MM.1S (cell line): ENCODE data around the gene GMIP.

Source experiments
- DNase-seq: peaks from one replicate; pipeline ENCODE4 v3.0.0-alpha.2; 2015
- H2AFZ ChIP-seq: fragments of 300-600 bp; sonication (generic); 2 replicates; pipeline ENCODE4 v1.6.0; 2016; ENCODE audit warnings: antibody characterized with exemption, low read length
- H3F3A ChIP-seq: fragments of 300-600 bp; sonication (generic); 2 replicates; pipeline ENCODE4 v1.6.1; 2016; ENCODE audit warnings: mild to moderate bottlenecking, antibody characterized with exemption, low read length, moderate library complexity, mixed read lengths; ENCODE audit not compliant: insufficient read depth
- H3K27ac ChIP-seq: fragments of 300-600 bp; sonication (generic); 2 replicates; pipeline ENCODE4 v1.5.1; 2016; ENCODE audit warnings: mild to moderate bottlenecking, low read length
- H3K27me3 ChIP-seq: fragments of 300-600 bp; sonication (generic); replicated peaks from 2 replicates; pipeline ENCODE4 v1.6.0; 2016; ENCODE audit warnings: low read length; ENCODE audit not compliant: insufficient read depth
- H3K36me3 ChIP-seq: fragments of 300-600 bp; sonication (generic); replicated peaks from 2 replicates; pipeline ENCODE4 v1.6.1; 2016; ENCODE audit warnings: mild to moderate bottlenecking, low read length, mixed read lengths; ENCODE audit not compliant: insufficient read depth
- H3K4me1 ChIP-seq: fragments of 300-600 bp; sonication (generic); 2 replicates; pipeline ENCODE4 v1.6.1; 2016; ENCODE audit warnings: low read length, mixed read lengths
- H3K4me2 ChIP-seq: fragments of 300-600 bp; sonication (generic); 2 replicates; pipeline ENCODE4 v1.6.0; 2016; ENCODE audit warnings: low read depth, low read length
- H3K4me3 ChIP-seq: fragments of 300-600 bp; sonication (generic); 2 replicates; pipeline ENCODE4 v1.5.1; 2016; ENCODE audit warnings: low read length, mixed read lengths
- H3K79me2 ChIP-seq: fragments of 300-600 bp; sonication (generic); 2 replicates; pipeline ENCODE4 v1.6.1; 2016; ENCODE audit warnings: mixed run types, low read length, mixed read lengths
- H3K9ac ChIP-seq: fragments of 300-600 bp; sonication (generic); 2 replicates; pipeline ENCODE4 v1.6.1; 2016; ENCODE audit warnings: low read length, mixed read lengths
- H3K9me2 ChIP-seq: fragments of 300-600 bp; sonication (generic); replicated peaks from 2 replicates; pipeline ENCODE4 v1.6.1; 2016; ENCODE audit warnings: mild to moderate bottlenecking, low read length, mixed read lengths; ENCODE audit not compliant: insufficient read depth
- H3K9me3 ChIP-seq: fragments of 300-600 bp; sonication (generic); replicated peaks from 2 replicates; pipeline ENCODE4 v1.6.1; 2016; ENCODE audit warnings: mild to moderate bottlenecking, low read length, mixed read lengths; ENCODE audit not compliant: insufficient read depth
- H4K20me1 ChIP-seq: fragments of 300-600 bp; sonication (generic); 2 replicates; pipeline ENCODE4 v1.6.1; 2016; ENCODE audit warnings: mild to moderate bottlenecking, low read length, moderate library complexity, mixed read lengths; ENCODE audit not compliant: insufficient read depth
- EZH2 ChIP-seq: fragments of 300-600 bp; sonication (generic); optimal IDR thresholded peaks from 2 replicates; pipeline ENCODE3; 2017; ENCODE audit warnings: low read depth, mild to moderate bottlenecking, antibody characterized with exemption, low read length, mixed read lengths
- EZH2phosphoT487 ChIP-seq: fragments of 300-600 bp; sonication (generic); IDR thresholded peaks from 2 replicates; pipeline ENCODE4 v1.6.1; 2018; ENCODE audit warnings: antibody characterized with exemption, low read length
- TF ChIP-seq, protein P1 (sequence below): fragments of 300-600 bp; sonication (generic); IDR thresholded peaks from 2 replicates; pipeline ENCODE4 v1.5.1; 2016; ENCODE audit warnings: antibody characterized with exemption, low read length, mixed read lengths

Gene GMIP

DNA sequence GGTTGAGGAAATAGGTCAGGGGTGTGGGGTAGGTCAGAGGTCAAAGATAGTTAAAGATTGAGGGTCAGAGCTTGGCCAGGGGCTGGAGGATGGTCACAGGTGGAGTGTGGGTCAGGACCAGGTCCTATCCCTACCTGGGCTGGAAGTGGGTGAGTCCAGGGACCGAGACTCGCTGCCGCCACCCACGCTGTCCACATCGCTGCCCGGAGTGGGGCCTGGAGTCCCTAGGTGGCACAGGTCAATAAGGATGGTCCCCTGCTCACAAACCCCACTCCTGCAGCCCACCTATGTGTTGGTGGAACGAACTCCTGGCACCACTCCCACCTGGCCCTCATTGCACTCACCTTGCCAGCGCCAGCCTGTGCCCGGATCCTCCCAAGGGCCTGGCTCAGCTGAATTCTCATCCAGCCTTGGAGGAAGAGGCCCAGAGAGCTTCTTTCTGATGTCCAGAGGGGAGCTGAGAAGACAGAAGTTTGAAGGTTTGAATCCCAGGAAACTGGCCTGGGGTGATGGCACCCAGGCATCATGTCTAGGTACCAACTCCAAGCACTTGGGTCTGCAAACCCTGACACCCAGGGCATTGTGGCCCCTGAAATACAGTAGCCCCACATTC lies 6.8 kb downstream of the GMIP start:
- no peak overlapping the region for H3K4me2 ChIP-seq
- H3K27ac ChIP-seq, result no peak overlapping the region
- no peak overlapping the region for H2AFZ ChIP-seq
- TF ChIP-seq EZH2 (no peak), EZH2phosphoT487 (no peak)
- TF ChIP-seq, protein P1, sequence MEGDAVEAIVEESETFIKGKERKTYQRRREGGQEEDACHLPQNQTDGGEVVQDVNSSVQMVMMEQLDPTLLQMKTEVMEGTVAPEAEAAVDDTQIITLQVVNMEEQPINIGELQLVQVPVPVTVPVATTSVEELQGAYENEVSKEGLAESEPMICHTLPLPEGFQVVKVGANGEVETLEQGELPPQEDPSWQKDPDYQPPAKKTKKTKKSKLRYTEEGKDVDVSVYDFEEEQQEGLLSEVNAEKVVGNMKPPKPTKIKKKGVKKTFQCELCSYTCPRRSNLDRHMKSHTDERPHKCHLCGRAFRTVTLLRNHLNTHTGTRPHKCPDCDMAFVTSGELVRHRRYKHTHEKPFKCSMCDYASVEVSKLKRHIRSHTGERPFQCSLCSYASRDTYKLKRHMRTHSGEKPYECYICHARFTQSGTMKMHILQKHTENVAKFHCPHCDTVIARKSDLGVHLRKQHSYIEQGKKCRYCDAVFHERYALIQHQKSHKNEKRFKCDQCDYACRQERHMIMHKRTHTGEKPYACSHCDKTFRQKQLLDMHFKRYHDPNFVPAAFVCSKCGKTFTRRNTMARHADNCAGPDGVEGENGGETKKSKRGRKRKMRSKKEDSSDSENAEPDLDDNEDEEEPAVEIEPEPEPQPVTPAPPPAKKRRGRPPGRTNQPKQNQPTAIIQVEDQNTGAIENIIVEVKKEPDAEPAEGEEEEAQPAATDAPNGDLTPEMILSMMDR, result no peak
- H3K9me3 ChIP-seq, result no peaks in the 10 kb centered on the region
- no peaks in the 10 kb centered on the region for H4K20me1 ChIP-seq
- H3K4me3 ChIP-seq, result no peak overlapping the region
- no peaks in the 10 kb centered on the region for H3F3A ChIP-seq
- H3K79me2 ChIP-seq, result no peaks in the 10 kb centered on the region
- no peaks in the 10 kb centered on the region for H3K9me2 ChIP-seq
- no peak for DNase-seq
- H3K36me3 ChIP-seq, result no peaks in the 10 kb centered on the region
- no peak overlapping the region for H3K9ac ChIP-seq
- H3K27me3 ChIP-seq, result no peaks in the 10 kb centered on the region
- no peaks in the 10 kb centered on the region for H3K4me1 ChIP-seq

- Histone ChIP-seq H3K36me3 (no peaks in the 10 kb centered on the region), H3K4me2 (no peak overlapping the region), H2AFZ (no peak overlapping the region)
Observed at GRCh38 chr19:19635313-19635702, 8.1 kb downstream of the GMIP start.

GRCh38 chr19:19634516-19635312 lies 8.7 kb downstream of the GMIP start:
- H3K4me1 ChIP-seq, result no peaks in the 10 kb centered on the region
- no peak overlapping the region for H3K9ac ChIP-seq
- no peaks in the 10 kb centered on the region for H3K27me3 ChIP-seq
- H3K4me3 ChIP-seq, result no peak overlapping the region
- no peak overlapping the region for H3K4me2 ChIP-seq
- H3F3A ChIP-seq, result no peaks in the 10 kb centered on the region
- TF ChIP-seq EZH2phosphoT487 (no peak), EZH2 (no peak)
- TF ChIP-seq, protein P1, result no peak
- H3K9me2 ChIP-seq, result no peaks in the 10 kb centered on the region
- no peaks in the 10 kb centered on the region for H3K36me3 ChIP-seq
- no peaks in the 10 kb centered on the region for H4K20me1 ChIP-seq
- no peak overlapping the region for H3K27ac ChIP-seq
- H3K79me2 ChIP-seq, result no peaks in the 10 kb centered on the region
- H2AFZ ChIP-seq, result no peak overlapping the region
- H3K9me3 ChIP-seq, result no peaks in the 10 kb centered on the region
- DNase-seq, result no peak

More at GRCh38 chr19:19635313-19635702, 8.1 kb downstream of the GMIP start:
- Histone ChIP-seq H3K9me2 (no peaks in the 10 kb centered on the region), H3K4me1 (no peaks in the 10 kb centered on the region), H3K27me3 (no peaks in the 10 kb centered on the region), H3K4me3 (no peak overlapping the region), H3K27ac (no peak overlapping the region), H3K79me2 (no peaks in the 10 kb centered on the region), H3F3A (no peaks in the 10 kb centered on the region), H3K9me3 (no peaks in the 10 kb centered on the region), H3K9ac (no peak overlapping the region), H4K20me1 (no peaks in the 10 kb centered on the region)
- no peak for DNase-seq
- TF ChIP-seq EZH2 (no peak), EZH2phosphoT487 (no peak)
- TF ChIP-seq, protein P1, result no peak
